Breast epithelium (tissue), 4 donors: ENCODE data around the gene NR2E3. TPM values are rescaled to one million over a fixed set of nuclear protein-coding genes. Genes with fewer than 3 reads are reported as not detected.
A peak's percentile ranks its signal among the peaks of the same experiment; 100 is the strongest.

Experiments
- DNase-seq, 2 donors: peaks; one replicate each; pipeline ENCODE4 v3.0.0-alpha.2; 2019; ENCODE audit warnings: low spot score in 2 of 2
- H3K27ac ChIP-seq, 2 donors: fragments of 200-600 bp; sonication (generic) in 1 of 2; one replicate each; pipeline ENCODE4 v1.5.1; 2016 to 2019; ENCODE audit warnings: mild to moderate bottlenecking in 1 of 2
- H3K27me3 ChIP-seq, 2 donors: fragments of 200-600 bp; sonication (generic) in 1 of 2; one replicate each; pipeline versions ENCODE4 v1.5.1 to v1.6.0; 2017 to 2019; ENCODE audit warnings: control low read depth in 1 of 2, mild to moderate bottlenecking in 1 of 2
- H3K36me3 ChIP-seq: fragments of 200-600 bp; one replicate; pipeline ENCODE4 v1.5.1; 2019
- H3K4me1 ChIP-seq, 2 donors: fragments of 200-600 bp; sonication (generic); one replicate each; pipeline ENCODE4 v1.5.1; 2016 to 2019; ENCODE audit warnings: control low read depth in 1 of 2
- H3K4me3 ChIP-seq, 3 donors: fragments of 200-600 bp; sonication (generic); 1 replicate in 2 of 3; 2 replicates in 1 of 3; pipeline ENCODE4 v1.5.1; 2016 to 2019; ENCODE audit warnings: mild to moderate bottlenecking in 3 of 3, moderate library complexity in 2 of 3
- H3K9me3 ChIP-seq, 2 donors: fragments of 200-600 bp; sonication (generic) in 1 of 2; one replicate each; pipeline ENCODE4 v1.5.1; 2016 to 2019; ENCODE audit warnings: control low read depth in 1 of 2
- CTCF ChIP-seq, 3 donors: fragments of 450-650 bp; IDR thresholded peaks; one replicate each; pipeline ENCODE4 v1.5.1; 2016 to 2017; ENCODE audit warnings: antibody characterized with exemption in 3 of 3, mild to moderate bottlenecking in 3 of 3, moderate library complexity in 3 of 3
- POLR2A ChIP-seq: fragments of 450-650 bp; IDR thresholded peaks from one replicate; pipeline ENCODE4 v1.6.1; 2016; ENCODE audit warnings: antibody characterized with exemption, mild to moderate bottlenecking, moderate library complexity
- POLR2AphosphoS5 ChIP-seq, 3 donors: sonication (generic); formaldehyde crosslinking; IDR thresholded peaks; one replicate each; pipeline ENCODE4 v1.6.1; 2017; ENCODE audit warnings: antibody characterized with exemption in 3 of 3
- intact Hi-C: fragments of 100-400 bp; cut with DNase I; formaldehyde crosslinking; loops from one replicate; pipeline ENCODE4 v1.15.1; 2023; ENCODE audit warnings: low total_unique reads
- total RNA-seq, 3 donors: library from RNA; depleted of rRNA; stranded (reverse); fragments of >200 nt; gene quantifications; one replicate each; pipeline ENCODE4 v1.1.0, GENCODE V29; 2016

The NR2E3 gene
- 1 to 10 TPM in 2 of 3 donors, not detected in 1; 1.6 to 2.9 TPM for total RNA-seq

GRCh38 chr15:71810256-71811035, at the start of gene NR2E3:
Gene NR2E3, plus strand, starts transcription at chr15:71810554. Its CDS starts 190 bp downstream, at chr15:71810744.
- H3K9me3 ChIP-seq = no peaks in the 10 kb centered on the region
- intact Hi-C loops = no loop called here
- no peaks in the 10 kb centered on the region for H3K36me3 ChIP-seq
- TF ChIP-seq POLR2AphosphoS5 (IDR thresholded peaks at IDR 0.05) (no peak), POLR2A (no peak), CTCF (IDR thresholded peaks at IDR 0.05) (no peak)
- no peaks in the 10 kb centered on the region for H3K4me1 ChIP-seq
- no peak within 1 kb of the TSS for H3K27ac ChIP-seq
- no peak within 1 kb of the TSS for H3K4me3 ChIP-seq
- H3K27me3 ChIP-seq = no peaks in the 10 kb centered on the region
- no peak for DNase-seq

GRCh38 chr15:71760852-71761251, 49.5 kb upstream of the NR2E3 start:
- intact Hi-C loops = no loop called here
- H3K4me1 ChIP-seq = no peaks in the 10 kb centered on the region
- DNase-seq = no peak
- TF ChIP-seq POLR2A (no peak), POLR2AphosphoS5 (IDR thresholded peaks at IDR 0.05) (no peak), CTCF (IDR thresholded peaks at IDR 0.05) (no peak)
- H3K27ac ChIP-seq = no peak overlapping the region
- no peaks in the 10 kb centered on the region for H3K27me3 ChIP-seq
- peaks cover 8% of the 10 kb centered on the region for H3K36me3 ChIP-seq
- peaks cover 5 to 6% of the 10 kb centered on the region in 2 donors for H3K9me3 ChIP-seq
- H3K4me3 ChIP-seq = no peak overlapping the region

GRCh38 chr15:71761649-71762048, 48.7 kb upstream of the NR2E3 start:
- no peak for DNase-seq
- peaks cover 8% of the 10 kb centered on the region for H3K36me3 ChIP-seq

GRCh38 chr15:71768184-71768583, 42.2 kb upstream of the NR2E3 start:
- H3K27ac ChIP-seq = no peak overlapping the region
- no peaks in the 10 kb centered on the region for H3K4me1 ChIP-seq
- no peaks in the 10 kb centered on the region for H3K36me3 ChIP-seq
- H3K9me3 ChIP-seq = no peaks in the 10 kb centered on the region
- intact Hi-C loops = no loop called here
- no peak overlapping the region for H3K4me3 ChIP-seq
- no peak for DNase-seq
- no peak for TF ChIP-seq CTCF (IDR thresholded peaks at IDR 0.05)
- TF ChIP-seq POLR2A = no peak
- no peak for TF ChIP-seq POLR2AphosphoS5 (IDR thresholded peaks at IDR 0.05)
- no peaks in the 10 kb centered on the region for H3K27me3 ChIP-seq

More at GRCh38 chr15:71761649-71762048, 48.7 kb upstream of the NR2E3 start:
- H3K4me3 ChIP-seq = no peak overlapping the region
- H3K27me3 ChIP-seq = no peaks in the 10 kb centered on the region
- H3K9me3 ChIP-seq = peaks cover 5 to 6% of the 10 kb centered on the region in 2 donors
- no peak for TF ChIP-seq POLR2AphosphoS5 (IDR thresholded peaks at IDR 0.05)
- no peak for TF ChIP-seq POLR2A
- no peak for TF ChIP-seq CTCF (IDR thresholded peaks at IDR 0.05)
- peak overlapping the region; percentile 9 to 34 for H3K27ac ChIP-seq
- no peaks in the 10 kb centered on the region for H3K4me1 ChIP-seq
- intact Hi-C loops = no loop called here

GRCh38 chr15:71773206-71773859, 37.0 kb upstream of the NR2E3 start:
- intact Hi-C loops = no loop called here
- Histone ChIP-seq H3K9me3 (no peaks in the 10 kb centered on the region), H3K4me3 (no peak overlapping the region), H3K36me3 (no peaks in the 10 kb centered on the region), H3K27me3 (no peaks in the 10 kb centered on the region), H3K4me1 (no peaks in the 10 kb centered on the region), H3K27ac (no peak overlapping the region)
- DNase-seq = no peak
- no peak for TF ChIP-seq CTCF (IDR thresholded peaks at IDR 0.05)
- TF ChIP-seq POLR2A = no peak
- TF ChIP-seq POLR2AphosphoS5 (IDR thresholded peaks at IDR 0.05) = no peak
